Dendritic cell treated with granulocyte-macrophage colony-stimulating factor and Interleukin-4, amounts not matched to agents 40 ng/mL and 50 ng/mL, for 4 days (primary cell): ENCODE results near the gene P4HA2.

ENCODE experiments used
- H3K27ac Mint-ChIP-seq: one replicate; pipeline ENCODE4 v1.8.0; 2022; ENCODE audit warnings: mild to moderate bottlenecking, mixed read lengths
- H3K27me3 Mint-ChIP-seq: one replicate; pipeline ENCODE4 v1.8.0; 2022; ENCODE audit warnings: mild to moderate bottlenecking, mixed read lengths
- H3K36me3 Mint-ChIP-seq: one replicate; pipeline ENCODE4 v1.8.0; 2022; ENCODE audit warnings: low read depth, mixed read lengths
- H3K4me1 Mint-ChIP-seq: one replicate; pipeline ENCODE4 v1.8.0; 2022; ENCODE audit warnings: low read depth, mixed read lengths
- H3K4me3 Mint-ChIP-seq: one replicate; pipeline ENCODE4 v1.8.0; 2022; ENCODE audit warnings: mild to moderate bottlenecking, moderate library complexity, mixed read lengths
- H3K9me3 Mint-ChIP-seq: one replicate; pipeline ENCODE4 v1.8.0; 2022; ENCODE audit warnings: mixed read lengths
- intact Hi-C: fragments of 100-400 bp; cut with micrococcal nuclease; formaldehyde crosslinking; loops from one replicate; pipeline ENCODE4 v1.15.0; 2022

The P4HA2 gene

DNA sequence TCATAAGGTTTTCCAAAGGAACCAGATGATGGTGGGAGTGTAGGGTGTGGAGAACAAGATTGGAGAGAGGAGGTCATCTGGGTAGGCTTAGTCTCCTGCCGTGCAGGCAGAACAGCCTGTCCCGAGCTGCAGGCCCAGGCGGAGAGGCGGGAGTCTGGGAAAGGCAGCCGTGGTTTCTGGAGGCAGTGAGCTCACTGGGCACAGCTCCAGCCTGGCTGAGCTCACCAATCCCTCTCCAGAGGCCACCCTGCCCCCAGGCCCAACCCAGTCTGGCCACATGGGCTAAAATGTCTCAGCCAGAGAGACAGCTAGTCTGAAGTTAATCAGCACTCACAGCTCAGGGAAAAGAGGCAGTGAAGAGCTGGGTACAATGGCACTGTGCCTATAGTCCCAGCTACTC, 12.3 kb downstream of the P4HA2 start:
- no peaks in the 10 kb centered on the region for H3K27me3 Mint-ChIP-seq
- no peaks in the 10 kb centered on the region for H3K9me3 Mint-ChIP-seq
- H3K27ac Mint-ChIP-seq = no peak overlapping the region
- no peaks in the 10 kb centered on the region for H3K4me1 Mint-ChIP-seq
- peaks cover 10% of the 10 kb centered on the region for H3K36me3 Mint-ChIP-seq
- intact Hi-C loops = no loop called here
- no peak overlapping the region for H3K4me3 Mint-ChIP-seq

DNA sequence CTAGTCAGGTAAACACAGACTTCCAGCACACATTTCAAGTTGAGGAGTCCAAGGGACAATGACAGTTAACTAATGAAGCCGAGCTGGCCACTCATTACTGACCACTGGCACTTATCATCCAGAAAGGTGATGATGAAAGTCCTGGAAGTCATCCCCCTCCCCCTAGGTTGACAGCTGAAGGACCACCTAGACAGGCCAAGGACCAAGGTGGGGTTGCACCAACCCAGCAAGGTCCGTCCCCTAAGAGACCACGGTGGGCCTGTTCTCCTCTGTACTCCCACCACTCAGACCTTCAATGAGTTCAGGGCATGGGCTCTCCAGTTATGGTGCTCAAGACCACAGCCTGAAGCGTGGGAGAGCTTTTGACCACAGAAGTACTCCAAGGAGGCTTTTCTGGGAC, 13.2 kb downstream of the P4HA2 start:
- Mint-ChIP-seq H3K4me1 (no peaks in the 10 kb centered on the region), H3K4me3 (no peak overlapping the region), H3K27me3 (no peaks in the 10 kb centered on the region), H3K36me3 (peaks cover 10% of the 10 kb centered on the region), H3K9me3 (no peaks in the 10 kb centered on the region), H3K27ac (no peak overlapping the region)
- intact Hi-C loops = no loop called here

DNA sequence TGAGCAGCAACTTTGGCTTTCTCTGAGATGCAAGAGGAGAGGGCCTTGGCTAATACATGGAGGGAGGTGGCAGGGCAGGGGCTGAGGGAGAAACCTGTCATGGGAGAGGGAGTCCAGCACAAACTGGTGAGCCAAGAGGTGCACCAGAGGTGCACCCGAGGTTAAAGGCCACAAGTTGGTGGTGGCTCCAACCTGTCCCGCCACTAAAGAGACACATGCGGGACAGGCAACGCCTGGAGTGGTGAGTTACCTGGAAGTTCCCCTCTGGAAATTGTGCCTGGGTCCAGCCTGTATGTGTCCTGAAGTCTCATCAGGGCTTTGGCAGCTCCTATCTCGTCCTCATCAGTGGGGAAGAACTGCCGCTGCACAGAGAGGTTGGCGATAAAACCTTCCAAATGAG, 14.0 kb downstream of the P4HA2 start:
- intact Hi-C loops = no loop called here
- H3K36me3 Mint-ChIP-seq = peaks cover 10% of the 10 kb centered on the region

DNA sequence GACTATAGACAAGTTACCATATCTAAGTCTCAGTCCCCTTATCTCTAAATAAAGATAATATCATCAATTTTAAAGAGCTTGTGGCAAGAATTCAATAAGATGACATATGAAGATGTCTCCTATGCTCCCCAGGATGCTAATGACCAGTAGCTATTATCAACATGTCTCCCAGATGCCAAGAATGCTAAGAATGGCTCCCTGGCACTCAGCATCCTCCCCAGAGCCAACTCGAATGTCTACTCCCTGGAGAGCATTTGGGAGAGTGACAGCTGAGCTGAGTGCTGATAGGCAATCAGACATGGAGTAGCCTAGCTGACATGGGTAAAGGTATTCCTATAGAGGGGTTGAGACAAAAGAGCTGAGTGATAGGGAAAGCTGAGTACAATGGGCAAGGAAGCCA, 15.9 kb downstream of the P4HA2 start:
- Mint-ChIP-seq H3K27ac (no peak overlapping the region), H3K4me1 (peaks cover 5% of the 10 kb centered on the region), H3K4me3 (no peak overlapping the region), H3K9me3 (no peaks in the 10 kb centered on the region), H3K36me3 (peaks cover 13% of the 10 kb centered on the region), H3K27me3 (peaks cover 3% of the 10 kb centered on the region)
- intact Hi-C loops = no loop called here

More for the DNA sequence above, 14.0 kb downstream of the P4HA2 start:
- H3K27me3 Mint-ChIP-seq = no peaks in the 10 kb centered on the region
- no peaks in the 10 kb centered on the region for H3K4me1 Mint-ChIP-seq
- no peaks in the 10 kb centered on the region for H3K9me3 Mint-ChIP-seq
- H3K4me3 Mint-ChIP-seq = no peak overlapping the region
- H3K27ac Mint-ChIP-seq = no peak overlapping the region

DNA sequence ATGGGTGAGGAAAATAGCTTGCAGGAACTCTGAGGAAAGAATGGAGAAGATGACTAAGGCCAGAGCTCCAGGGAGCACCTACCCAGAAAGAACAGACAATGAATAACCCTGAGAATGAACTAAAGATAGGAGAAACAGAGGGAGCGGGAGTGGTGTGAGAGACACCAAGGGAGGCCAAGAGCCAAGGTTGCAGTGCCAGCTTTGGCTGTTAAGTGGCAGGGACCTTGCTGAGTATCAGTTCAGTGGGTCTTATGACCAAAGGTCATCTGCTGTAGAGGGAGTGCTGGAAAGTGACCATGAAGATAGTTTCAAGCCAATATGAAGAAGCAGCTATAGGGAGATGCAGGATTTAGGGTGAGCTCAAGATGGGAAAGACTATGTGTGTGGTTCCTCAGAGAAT, 16.7 kb downstream of the P4HA2 start:
- H3K27me3 Mint-ChIP-seq = peaks cover 3% of the 10 kb centered on the region
- H3K36me3 Mint-ChIP-seq = peaks cover 12% of the 10 kb centered on the region
- H3K4me1 Mint-ChIP-seq = peaks cover 5% of the 10 kb centered on the region
- H3K4me3 Mint-ChIP-seq = no peak overlapping the region
- intact Hi-C loops = no loop called here
- no peak overlapping the region for H3K27ac Mint-ChIP-seq
- H3K9me3 Mint-ChIP-seq = no peaks in the 10 kb centered on the region

DNA sequence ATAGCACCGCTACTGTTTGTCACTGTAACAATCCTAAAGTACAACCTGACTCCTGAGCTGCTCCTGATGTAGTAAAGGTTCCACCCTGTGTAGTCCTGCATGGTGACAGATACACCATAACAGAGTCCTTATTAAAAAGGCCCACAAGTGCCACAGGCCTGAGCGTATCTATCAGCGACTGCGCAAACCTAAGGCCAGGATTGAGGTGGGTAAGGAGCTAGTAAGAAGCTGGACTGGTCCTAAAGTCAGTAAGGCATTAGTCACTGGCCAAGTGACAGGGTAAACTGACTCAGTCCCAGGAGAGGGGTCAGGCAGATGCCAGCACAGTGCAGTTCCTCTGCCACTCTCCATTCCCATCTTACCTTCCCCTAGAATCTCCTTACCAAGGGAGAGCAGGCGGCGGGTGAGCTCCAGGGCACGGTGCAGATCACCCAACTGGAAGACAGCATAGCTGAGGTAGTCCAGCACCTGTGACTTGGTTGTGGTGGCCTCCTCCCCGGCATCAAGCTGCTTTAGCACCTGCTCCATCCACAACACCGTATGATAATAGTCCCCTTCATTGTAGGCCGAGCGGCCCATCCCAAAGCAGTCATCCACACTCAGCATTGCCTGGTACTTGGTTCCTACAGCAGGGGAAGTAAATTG, 17.6 kb downstream of the P4HA2 start:
- intact Hi-C loops = no loop called here

DNA sequence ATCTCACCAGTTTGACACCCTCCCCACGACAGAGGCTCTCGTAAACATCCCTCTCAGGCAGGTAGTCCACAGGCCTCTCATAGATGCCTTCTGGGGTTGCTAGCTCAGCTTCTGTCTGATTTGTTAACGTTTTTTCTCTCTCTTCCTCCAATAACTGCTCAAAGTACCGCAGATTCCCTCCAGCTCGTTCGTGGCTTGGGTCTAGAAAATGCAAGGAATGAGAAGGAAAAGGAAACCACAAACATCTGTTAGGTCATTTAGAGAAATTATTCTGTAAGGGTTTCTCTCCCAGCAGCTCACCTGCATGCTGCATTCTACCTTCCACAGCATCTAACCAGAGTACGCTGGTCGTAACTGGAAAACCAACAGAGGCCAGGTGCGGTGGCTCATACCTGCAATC, 18.5 kb downstream of the P4HA2 start:
- Mint-ChIP-seq H3K9me3 (no peaks in the 10 kb centered on the region), H3K36me3 (peaks cover 24% of the 10 kb centered on the region), H3K4me1 (peaks cover 5% of the 10 kb centered on the region), H3K27ac (no peak overlapping the region), H3K27me3 (peaks cover 3% of the 10 kb centered on the region), H3K4me3 (no peak overlapping the region)
- intact Hi-C loops = no loop called here

More for the DNA sequence above, 17.6 kb downstream of the P4HA2 start:
- H3K36me3 Mint-ChIP-seq = peaks cover 17% of the 10 kb centered on the region
- H3K27me3 Mint-ChIP-seq = peaks cover 3% of the 10 kb centered on the region
- H3K4me1 Mint-ChIP-seq = peaks cover 5% of the 10 kb centered on the region
- H3K4me3 Mint-ChIP-seq = no peak overlapping the region
- H3K9me3 Mint-ChIP-seq = no peaks in the 10 kb centered on the region
- no peak overlapping the region for H3K27ac Mint-ChIP-seq

DNA sequence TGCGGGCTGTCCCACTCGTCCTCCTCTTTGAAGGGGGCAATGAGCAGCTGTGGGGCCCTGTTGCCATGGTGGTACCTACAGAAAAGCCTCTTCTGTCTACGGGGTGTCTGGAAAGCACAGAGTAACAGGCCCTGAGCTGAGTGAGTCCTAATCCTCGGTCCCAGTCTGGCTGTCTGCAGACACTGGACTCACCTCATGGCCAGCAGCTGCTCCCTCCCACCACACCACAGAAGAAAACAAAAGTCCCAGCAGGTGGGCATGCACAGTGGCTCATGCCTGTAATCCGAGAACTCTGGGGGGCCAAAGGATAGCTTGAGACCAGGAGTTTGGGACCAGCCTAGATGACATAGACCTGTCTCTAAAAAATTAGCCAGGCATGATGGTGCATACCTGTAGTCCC, 19.9 kb downstream of the P4HA2 start:
- H3K4me3 Mint-ChIP-seq = no peak overlapping the region
- H3K27me3 Mint-ChIP-seq = peaks cover 3% of the 10 kb centered on the region
- no peaks in the 10 kb centered on the region for H3K9me3 Mint-ChIP-seq
- H3K4me1 Mint-ChIP-seq = peaks cover 5% of the 10 kb centered on the region
- no peak overlapping the region for H3K27ac Mint-ChIP-seq
- peaks cover 37% of the 10 kb centered on the region for H3K36me3 Mint-ChIP-seq
- intact Hi-C loops = no loop called here

DNA sequence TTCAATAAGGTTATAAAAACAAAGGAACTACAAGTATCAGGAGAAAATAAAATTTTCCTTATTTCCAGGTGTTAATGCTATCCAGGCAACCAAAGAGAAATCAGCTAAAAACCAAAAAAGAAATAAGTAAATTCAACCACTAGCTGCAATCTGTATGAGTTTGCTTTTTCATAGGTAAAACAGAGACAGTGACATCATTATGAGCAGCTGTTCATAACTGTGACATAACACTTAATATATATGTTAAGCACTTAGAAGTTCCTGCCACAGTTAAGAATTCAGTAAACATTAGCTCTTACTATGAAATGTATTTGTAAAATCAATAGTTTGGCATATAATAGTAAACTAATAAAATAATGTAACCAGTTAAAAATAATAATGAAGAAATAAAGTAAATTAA, 20.9 kb downstream of the P4HA2 start:
- H3K9me3 Mint-ChIP-seq = no peaks in the 10 kb centered on the region
- H3K4me1 Mint-ChIP-seq = peaks cover 5% of the 10 kb centered on the region
- no peak overlapping the region for H3K27ac Mint-ChIP-seq
- H3K36me3 Mint-ChIP-seq = peaks cover 38% of the 10 kb centered on the region
- no peak overlapping the region for H3K4me3 Mint-ChIP-seq
- peaks cover 3% of the 10 kb centered on the region for H3K27me3 Mint-ChIP-seq
- intact Hi-C loops = no loop called here

DNA sequence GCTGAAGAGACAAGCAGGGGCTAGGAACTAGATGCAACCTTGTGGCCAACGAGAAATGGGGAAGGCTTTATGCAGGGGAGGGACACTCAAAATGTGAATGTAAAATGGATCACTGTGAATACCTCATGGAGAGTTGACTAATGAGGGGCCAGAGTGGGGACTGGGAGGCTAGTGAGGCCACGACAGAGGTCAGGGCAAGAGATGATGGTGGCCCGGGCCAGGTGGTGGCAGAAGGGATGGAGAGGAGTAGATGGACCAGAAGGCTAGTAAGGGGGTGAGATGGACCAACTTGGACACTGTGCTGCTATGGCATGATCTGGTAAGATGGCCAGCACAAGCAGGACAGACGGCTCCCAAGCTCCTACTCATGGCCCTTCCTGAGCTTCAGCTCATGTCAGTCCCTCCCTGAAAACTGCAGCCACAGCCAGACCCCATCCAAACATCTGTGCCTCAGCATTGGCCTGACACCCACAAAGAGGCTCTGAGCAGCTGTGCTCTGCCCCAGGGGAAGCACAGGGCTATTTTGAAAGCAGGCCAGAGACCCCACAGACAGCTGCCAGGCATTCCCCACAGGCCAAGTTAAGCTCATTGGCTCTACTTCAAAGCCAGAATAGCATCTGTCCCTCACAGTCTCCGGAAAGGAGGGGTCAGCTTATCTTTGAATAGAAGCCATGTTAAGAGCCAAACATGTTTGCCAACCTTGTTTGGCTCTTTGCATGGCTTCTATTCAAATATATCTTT, 22.1 kb downstream of the P4HA2 start:
- Mint-ChIP-seq H3K4me1 (peaks cover 5% of the 10 kb centered on the region), H3K9me3 (no peaks in the 10 kb centered on the region), H3K36me3 (peaks cover 38% of the 10 kb centered on the region), H3K4me3 (no peak overlapping the region), H3K27ac (no peak overlapping the region), H3K27me3 (peaks cover 3% of the 10 kb centered on the region)
- intact Hi-C loops = no loop called here

DNA sequence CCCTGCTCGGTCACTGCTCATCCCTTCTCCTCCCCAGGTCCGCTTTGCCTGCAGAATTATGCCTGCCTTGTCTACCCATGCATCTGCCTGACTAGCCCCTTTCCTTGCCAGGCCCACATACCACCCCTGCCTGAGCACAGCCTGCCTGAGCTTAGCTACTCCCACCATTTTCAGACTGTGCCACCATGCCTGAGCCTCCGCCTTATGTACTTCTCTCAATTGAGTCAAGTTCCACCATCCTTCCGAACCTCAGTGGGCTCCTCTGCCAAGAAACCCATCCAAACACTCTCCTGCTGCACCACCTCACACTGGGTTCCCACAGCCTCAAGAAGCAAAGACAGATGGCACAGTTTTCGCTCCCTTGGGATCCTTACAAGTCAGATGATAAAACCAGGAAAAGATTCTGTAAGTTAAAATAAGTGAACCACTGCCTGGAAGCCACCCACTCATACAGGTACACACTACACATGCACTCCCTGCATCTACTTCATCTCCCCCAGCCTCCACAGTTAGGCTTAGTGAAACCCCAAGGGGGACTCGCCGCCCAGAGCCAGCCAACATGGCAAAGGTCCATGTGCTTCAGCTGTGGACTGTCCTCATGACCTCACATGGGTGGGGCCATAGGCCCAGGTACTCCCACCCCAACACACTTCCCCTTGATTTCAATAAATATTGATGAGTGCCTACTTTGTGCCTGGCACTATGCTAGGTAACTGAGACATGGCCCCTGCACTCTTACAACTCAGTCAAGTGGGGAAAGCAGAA, 23.1 kb downstream of the P4HA2 start:
- Mint-ChIP-seq H3K4me3 (no peak overlapping the region), H3K27me3 (peaks cover 3% of the 10 kb centered on the region), H3K4me1 (peaks cover 5% of the 10 kb centered on the region), H3K36me3 (peaks cover 38% of the 10 kb centered on the region), H3K9me3 (no peaks in the 10 kb centered on the region), H3K27ac (no peak overlapping the region)
- intact Hi-C loops = no loop called here

DNA sequence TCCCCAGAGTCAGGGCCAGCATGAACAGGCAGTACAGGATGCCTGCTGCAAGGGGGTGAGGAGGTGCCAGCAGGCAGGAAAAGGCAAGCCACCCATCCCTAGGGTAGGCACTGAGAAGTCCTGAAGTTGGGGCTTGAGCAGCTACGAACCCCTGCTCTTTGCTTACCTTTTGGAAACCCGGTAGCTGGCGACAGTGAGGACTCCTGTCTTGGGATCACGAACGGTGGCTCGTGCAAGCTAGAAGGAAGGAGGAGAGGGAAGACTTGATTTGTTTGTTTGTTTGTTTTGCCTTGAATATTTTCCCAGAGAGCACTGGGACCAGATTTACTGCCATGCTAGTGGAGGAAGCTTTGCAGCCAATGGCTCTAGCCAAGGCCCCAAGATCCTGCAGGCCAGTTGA, 23.7 kb downstream of the P4HA2 start:
- no peak overlapping the region for H3K27ac Mint-ChIP-seq
- intact Hi-C loops = no loop called here
- peaks cover 3% of the 10 kb centered on the region for H3K27me3 Mint-ChIP-seq
- H3K4me3 Mint-ChIP-seq = no peak overlapping the region
- H3K4me1 Mint-ChIP-seq = peaks cover 5% of the 10 kb centered on the region
- H3K9me3 Mint-ChIP-seq = no peaks in the 10 kb centered on the region
- peaks cover 42% of the 10 kb centered on the region for H3K36me3 Mint-ChIP-seq

DNA sequence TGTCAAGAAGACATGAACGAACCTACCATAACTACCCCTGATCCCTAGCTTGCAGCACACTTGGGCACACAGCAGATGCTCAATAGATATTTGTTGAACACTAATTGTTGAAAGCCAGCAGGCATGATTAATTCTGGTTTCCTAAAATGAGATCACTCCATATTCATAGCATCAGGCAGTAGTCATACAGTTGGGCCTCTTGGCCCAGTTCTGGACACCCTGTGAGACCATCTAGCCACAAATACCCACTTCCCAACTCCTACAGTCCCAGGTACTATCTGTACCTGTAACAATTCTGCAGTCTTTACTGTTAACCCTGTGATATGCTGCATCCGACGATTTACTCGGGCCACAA, 24.2 kb downstream of the P4HA2 start:
- intact Hi-C loops = no loop called here
- Mint-ChIP-seq H3K27ac (no peak overlapping the region), H3K4me3 (no peak overlapping the region), H3K4me1 (peaks cover 5% of the 10 kb centered on the region), H3K27me3 (peaks cover 3% of the 10 kb centered on the region), H3K9me3 (no peaks in the 10 kb centered on the region), H3K36me3 (peaks cover 47% of the 10 kb centered on the region)

DNA sequence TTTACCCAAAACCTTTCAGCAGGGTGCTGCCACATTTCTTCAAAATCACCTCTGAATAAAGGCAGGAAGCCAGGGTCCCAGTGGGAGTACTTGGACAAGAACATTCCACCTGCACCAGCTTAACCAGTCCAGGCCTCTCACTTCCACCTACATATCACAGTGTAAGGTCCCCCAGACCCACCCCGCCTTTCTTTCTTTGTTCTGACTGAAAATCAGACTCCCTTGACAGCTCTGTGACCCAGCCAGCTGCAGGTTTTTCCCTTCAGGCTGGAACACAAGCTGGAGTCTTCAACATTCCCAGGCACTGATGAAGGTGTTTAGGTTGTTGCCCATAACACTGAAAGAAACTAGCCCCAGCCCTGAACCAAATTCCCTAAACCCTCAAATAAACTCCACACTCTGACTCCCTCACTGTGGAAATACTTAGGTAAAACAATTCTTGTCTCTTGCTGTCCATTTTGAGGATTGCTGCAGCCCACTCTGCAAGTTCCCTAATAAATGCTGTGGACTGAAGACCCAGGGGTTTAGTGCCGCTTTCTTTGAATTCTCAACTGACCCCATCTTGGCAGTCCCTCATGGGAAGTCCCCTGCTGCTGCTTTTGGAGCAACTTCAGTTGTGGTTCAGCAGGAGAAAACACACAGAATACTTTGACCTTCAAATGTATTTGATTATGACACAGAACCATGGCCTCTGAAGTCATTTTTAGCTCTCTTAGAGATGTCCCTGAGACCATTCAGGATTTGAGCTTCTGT, 24.8 kb downstream of the P4HA2 start:
- Mint-ChIP-seq H3K27ac (no peak overlapping the region), H3K36me3 (peaks cover 47% of the 10 kb centered on the region), H3K27me3 (peaks cover 2% of the 10 kb centered on the region), H3K9me3 (no peaks in the 10 kb centered on the region), H3K4me3 (no peak overlapping the region), H3K4me1 (peaks cover 1% of the 10 kb centered on the region)
- intact Hi-C loops = no loop called here
